Stimulated activated CD4-positive, alpha-beta T cell treated with anti-CD3 and anti-CD28 coated beads, Interleukin-15, amount 100 ng/mL, for 1 hour (primary cell): ENCODE measurements around the gene HELB.
"Not testable (repeated sequence)": the region's sequence is repeated elsewhere in the genome, so short reads cannot be mapped to it uniquely, and the experiment has no call there.

Experiments
- DNase-seq, 2 donors: peaks; one replicate each; pipeline ENCODE4 v3.0.0-alpha.2; 2020; ENCODE audit warnings: low read depth in 1 of 2, low spot score in 1 of 2

Gene HELB

DNA sequence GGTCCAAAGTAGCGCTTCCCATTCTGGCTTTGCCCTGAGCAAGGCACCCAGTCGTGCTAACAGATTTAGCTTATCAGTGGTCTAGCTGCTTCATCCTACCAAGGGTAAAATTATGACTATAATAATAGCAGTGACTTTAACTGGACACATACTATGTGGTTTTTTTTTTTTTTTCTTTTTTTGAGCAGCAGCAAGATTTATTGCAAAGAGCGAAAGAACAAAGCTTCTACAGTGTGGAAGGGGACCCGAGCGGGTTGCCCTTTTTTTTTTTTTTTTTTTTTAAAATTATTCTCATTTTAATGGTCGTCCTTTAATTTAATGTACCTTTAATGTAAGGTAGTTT lies 505 bp downstream of the HELB start:
- DNase-seq = no peak

- not testable (repeated sequence) for DNase-seq
Measured at GRCh38 chr12:66303316-66303804, 1.1 kb downstream of the HELB start.

- DNase-seq = no peak
Measured at GRCh38 chr12:66304296-66304900, 2.1 kb downstream of the HELB start.

DNA sequence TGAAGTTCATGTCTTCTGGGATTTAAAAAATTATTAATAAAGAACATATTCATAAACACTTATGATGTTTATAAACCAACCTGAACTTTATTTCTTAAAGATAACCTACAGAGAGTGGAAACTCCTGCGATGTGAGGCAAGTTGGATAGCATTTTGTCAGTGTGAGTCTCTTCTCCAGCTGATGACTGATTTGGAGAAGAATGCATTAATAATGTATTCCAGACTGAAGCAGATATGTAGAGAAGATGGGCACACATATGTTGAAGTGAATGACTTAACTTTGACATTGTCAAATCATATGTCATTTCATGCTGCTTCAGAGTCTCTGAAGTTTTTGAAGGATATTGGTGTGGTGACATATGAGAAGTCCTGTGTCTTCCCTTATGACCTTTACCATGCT lies 7.3 kb downstream of the HELB start:
- no peak for DNase-seq

DNA sequence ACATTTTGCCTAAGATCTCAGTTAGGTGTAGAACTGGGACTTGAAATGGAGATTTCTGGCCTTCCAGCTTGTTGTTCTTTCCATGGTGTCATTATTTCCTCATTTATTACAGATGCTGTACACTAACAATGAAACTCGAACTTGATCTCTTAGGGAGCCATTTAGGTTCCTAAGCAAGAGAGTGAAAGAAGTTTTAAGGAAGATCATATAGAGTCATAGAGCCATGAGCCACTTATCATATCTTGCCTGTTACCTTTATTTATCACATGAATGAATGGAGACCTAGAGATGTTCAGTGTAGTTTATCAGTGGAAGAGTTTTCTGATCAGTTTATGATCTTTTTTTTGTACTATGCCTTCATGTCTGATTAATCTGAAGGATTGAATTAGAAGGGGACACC lies 9.9 kb downstream of the HELB start:
- DNase-seq = no peak

DNA sequence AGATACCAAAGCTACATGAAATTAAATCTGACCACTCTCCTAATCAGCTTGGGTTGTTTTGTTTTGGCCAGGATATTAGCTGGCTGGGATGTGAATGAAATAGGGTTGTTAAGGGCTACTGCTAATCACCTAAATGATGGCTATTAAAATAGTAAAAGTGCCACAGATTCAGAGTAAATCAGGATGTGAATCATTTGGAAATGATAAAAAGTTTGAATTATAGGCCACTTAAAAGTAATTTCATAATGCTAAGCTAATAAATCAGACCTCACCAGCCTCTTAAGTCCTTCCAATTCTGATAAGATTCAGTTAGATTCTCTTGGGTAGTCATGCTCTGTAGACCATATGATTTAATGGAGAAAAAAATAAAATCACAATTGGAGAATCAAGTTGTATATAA lies 12.0 kb downstream of the HELB start:
- no peak for DNase-seq

GRCh38 chr12:66319266-66319954 lies 17.1 kb downstream of the HELB start:
- no peak for DNase-seq

DNA sequence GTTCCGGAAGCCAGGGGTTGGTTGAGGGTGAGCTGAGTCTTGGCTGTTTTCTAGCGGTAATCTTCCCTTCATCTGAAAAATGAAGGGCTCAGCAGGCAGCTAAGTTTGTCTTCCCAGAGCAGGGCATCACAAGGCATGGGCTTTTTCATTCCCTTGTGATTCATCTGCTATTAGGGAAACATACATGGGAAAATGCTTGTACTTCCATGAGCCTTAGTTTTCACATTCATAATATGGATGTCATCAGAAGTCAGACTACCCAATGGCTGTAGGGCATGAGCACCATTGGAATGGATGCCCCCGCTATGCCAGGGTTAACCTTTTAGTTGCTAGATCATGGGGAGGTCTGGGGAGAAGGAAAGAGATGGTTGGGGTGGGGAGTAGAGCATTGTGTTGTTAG lies 18.7 kb downstream of the HELB start:
- DNase-seq = no peak

DNA sequence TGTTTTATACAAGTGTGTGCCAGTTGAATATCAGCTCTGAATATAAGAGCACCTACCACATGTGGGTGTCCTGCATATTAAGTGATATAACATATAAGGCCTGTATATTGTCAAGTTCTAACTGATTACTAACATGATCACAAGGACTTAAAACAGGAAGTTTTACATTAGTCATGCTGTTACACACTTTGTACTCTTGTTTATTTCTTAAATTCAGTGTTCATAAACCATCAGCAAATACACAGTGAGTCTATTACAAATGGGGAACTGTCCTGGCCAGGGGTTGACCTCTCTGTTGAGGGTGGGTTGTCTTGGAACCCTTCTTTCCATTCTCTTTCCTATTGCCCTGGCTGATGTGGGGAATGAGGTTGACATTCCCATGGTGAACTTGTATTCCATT lies 19.1 kb downstream of the HELB start:
- no peak for DNase-seq

- DNase-seq = no peak
Measured at GRCh38 chr12:66323017-66323416, 20.7 kb downstream of the HELB start.

- DNase-seq = no peak
Measured at GRCh38 chr12:66329941-66330340, 27.6 kb downstream of the HELB start.

DNA sequence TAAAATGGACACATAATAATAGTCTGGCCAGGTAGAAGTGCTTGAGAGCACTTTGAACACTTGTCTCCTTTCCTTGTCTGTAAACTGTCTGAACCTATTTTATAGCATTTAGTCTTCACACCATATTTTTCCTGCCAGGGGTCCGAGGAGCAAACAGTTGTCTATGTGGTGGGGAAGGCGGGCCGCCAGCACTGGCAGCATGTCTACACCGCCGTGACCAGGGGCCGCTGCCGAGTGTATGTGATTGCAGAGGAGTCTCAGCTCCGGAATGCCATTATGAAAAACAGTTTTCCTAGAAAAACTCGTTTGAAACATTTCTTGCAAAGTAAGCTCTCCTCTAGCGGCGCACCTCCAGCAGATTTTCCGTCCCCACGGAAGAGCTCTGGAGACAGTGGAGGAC lies 28.7 kb downstream of the HELB start:
- no peak for DNase-seq

GRCh38 chr12:66331814-66332213 lies 29.5 kb downstream of the HELB start:
- no peak for DNase-seq

DNA sequence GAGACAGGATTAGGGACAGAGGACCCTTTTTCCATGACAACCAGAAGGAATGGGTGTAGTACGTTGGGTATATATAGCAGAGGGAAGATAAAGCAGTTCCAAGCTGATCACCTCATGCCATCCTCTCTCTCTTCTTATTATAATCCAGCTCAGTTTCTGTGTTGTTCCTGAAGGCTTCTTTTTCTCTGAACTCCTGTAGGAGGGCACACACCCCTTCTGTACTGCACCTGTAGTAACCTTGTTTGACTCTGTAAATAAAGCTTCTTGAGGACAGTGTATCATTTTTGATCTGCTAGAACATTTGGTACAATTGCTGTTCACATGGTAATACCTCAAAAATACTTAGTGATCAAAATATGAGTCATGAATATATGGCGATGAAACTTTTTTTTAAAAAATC lies 33.5 kb downstream of the HELB start:
- no peak for DNase-seq

DNA sequence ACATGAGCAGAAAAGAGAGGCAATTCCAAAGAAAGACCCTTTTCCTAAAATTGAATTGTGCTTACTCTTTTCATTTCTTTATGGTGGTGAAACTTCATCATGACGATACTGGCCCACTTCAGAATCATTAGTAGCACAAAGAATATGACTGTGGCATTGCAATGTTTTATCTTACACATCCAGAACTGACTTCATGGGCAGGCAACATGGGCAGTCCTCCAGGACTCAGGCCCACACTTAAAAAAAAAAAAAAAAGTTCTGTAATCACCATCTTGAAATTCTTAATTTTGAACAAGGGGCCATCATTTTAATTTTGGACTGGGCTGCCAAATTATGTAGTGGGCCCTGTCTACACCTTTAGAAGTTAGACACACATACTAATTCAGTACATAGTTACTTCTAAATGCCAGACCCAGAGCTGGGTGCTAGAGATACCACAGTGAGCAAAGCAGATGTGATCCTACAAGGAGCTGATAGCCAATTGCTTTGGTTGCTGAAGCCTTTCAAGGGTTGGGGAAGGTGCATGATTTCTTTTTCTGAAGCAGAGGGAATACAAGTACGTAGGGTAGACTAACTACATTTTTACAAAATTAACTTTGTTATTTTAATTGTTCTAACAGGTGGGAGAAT lies 35.2 kb downstream of the HELB start:
- no peak for DNase-seq

DNA sequence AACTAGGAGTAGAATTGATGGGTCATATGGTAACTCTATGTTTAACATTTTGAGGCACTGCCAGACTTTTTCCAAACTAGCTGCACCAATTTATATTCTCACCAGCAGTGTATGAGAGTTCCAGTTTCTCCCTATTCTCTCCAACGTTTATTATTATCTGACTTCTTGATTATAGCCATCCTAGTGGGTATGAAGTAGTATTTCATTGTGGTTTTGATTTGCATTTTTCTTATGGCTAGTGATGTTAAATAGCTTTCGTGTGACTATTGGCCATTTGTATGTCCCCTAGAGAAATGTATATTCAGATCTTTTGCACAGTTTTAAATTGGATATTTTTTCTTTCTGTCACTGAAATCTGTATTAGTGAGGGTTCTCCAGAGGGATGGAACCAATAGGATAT lies 37.8 kb downstream of the HELB start:
- no peak for DNase-seq

DNA sequence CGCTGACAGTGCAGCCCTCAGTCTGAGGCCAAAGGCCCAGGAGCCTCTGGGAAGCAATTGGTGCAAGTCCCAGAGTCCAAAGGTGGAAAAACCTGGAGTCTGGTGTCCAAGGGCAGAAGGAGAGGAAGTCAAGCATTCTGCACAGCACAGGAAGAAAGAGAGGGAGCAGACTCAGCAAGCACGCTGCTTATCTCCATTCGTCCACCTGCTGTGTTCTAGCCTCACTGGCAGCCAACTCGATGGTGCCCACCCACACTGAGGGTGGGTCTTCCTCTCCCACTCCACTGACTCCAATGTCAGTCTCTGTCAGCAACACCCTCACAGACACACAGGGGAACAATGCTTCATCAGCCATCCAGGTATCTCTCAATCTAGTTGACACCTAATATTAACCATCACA lies 38.8 kb downstream of the HELB start:
- DNase-seq = no peak

DNA sequence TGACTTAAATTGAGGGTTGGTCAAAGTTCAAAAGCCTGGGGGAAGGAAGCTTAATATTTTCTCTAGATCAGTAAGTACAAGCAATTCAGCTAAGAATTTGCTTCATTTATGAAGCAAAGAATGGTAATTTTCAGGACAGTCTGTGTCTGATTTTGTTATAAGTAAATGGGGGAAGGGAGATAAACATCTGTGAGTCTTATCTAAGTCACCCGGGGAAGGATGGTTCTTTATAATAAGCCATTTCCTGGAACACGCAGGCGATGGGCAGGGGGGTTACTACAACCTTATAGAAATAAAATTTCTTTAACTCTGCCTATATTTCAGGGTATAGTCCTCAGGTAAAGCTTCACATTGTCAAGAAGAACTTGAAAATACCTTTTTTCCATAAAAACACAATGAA lies 42.9 kb downstream of the HELB start:
- DNase-seq = no peak

- no peak for DNase-seq
Measured at GRCh38 chr12:66345956-66346355, 43.7 kb downstream of the HELB start.

- no peak for DNase-seq
Measured at GRCh38 chr12:66351301-66351700, 49.0 kb downstream of the HELB start.

DNA sequence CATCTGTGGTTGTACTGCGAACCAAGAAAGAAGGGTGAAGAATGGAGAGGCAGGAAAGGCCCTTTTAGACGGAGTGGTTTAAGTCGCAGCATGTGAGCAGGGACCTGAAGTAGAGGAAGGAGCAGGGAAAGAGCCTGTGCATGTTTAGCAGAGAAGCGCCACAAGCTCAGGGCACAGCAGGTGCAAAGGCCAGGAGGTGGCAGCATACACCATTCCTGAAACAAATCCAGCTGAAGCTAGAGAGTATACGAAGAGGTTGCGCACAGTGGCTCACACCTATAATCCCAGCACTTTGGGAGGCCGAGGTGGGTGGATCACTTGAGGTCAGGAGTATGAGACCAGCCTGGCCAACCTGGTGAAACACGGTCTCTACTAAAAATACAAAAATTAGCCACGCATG lies 49.9 kb downstream of the HELB start:
- DNase-seq = no peak

DNA sequence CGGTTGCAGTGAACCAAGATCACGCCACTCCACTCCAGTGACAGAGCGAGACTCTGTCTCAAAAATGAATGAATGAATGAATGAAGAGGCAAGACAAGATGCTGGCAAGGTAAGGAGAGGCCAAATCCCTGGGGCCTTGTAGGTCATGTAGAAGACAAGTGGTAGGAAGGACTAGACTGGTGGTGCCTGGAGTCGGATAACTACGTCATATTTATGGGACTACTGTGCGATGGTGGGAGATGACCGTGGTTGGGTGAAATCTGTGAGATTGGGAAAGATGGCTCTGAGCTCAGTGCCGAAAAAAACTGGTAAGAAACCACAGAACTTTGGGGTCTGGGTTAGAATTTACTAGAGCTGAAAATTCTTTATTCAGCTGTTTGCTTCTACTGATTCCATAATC lies 50.6 kb downstream of the HELB start:
- DNase-seq = no peak

DNA sequence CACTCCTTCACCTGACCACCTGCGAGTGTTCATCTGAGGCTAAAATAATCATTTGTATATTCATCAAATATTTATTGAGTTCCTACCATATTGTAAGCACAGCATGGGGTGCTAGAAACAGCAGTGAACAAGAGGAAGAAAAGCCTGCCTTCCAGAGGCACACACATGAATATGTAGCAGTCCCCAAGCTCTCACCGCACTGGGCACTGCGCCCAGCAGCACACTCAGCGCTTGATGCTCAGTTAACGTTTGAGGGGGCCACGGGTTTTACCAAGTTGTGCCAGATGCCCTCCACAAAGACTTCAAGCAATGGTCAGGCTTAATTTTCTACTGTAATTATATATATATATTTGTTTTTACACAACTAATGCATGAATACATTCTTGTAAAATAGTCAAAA lies 52.0 kb downstream of the HELB start:
- DNase-seq = no peak
